Calu3 (cell line): ENCODE data around the gene CLEC4E. TPM values are rescaled to one million over a fixed set of nuclear protein-coding genes. Genes with fewer than 3 reads are reported as not detected.
"Not testable (repeated sequence)": the region's sequence is repeated elsewhere in the genome, so short reads cannot be mapped to it uniquely, and the experiment has no call there.

Source experiments
- Bru-seq: library from RNA; stranded (reverse); fragments of 400-500 nt; gene quantifications from one replicate; lab custom pipeline; 2021; lab: Mats Ljungman, UMichigan
- BruChase-seq, 2 experiments: library from RNA; stranded (reverse); fragments of 400-500 nt; gene quantifications; one replicate each; lab custom pipeline; 2021; lab: Mats Ljungman, UMichigan
- BruUV-seq: library from RNA; stranded (reverse); fragments of 400-500 nt; replicated peaks from 2 replicates; lab custom pipeline; 2021; lab: Mats Ljungman, UMichigan
- CTCF ChIA-PET: fragments of 300-600 bp; sonication (Branson Sonifier 250); formaldehyde crosslinking; loops from one replicate; lab custom pipeline; 2022; ENCODE audit warnings: antibody characterized with exemption; lab: Charles Lee
- DNase-seq: peaks from one replicate; pipeline ENCODE4 v3.0.0; 2022
- H3K27ac Mint-ChIP-seq: one replicate; pipeline ENCODE4 v1.8.0; 2022; ENCODE audit warnings: mixed read lengths; ENCODE audit not compliant: unreplicated experiment
- H3K27me3 Mint-ChIP-seq: one replicate; pipeline ENCODE4 v1.8.0; 2022; ENCODE audit warnings: mixed read lengths; ENCODE audit not compliant: unreplicated experiment
- H3K36me3 Mint-ChIP-seq: one replicate; pipeline ENCODE4 v1.8.0; 2022; ENCODE audit warnings: mild to moderate bottlenecking, moderate library complexity, mixed read lengths; ENCODE audit not compliant: insufficient read depth, unreplicated experiment
- H3K4me1 Mint-ChIP-seq: one replicate; pipeline ENCODE4 v1.8.0; 2022; ENCODE audit warnings: mild to moderate bottlenecking, low read depth, mixed read lengths; ENCODE audit not compliant: unreplicated experiment
- H3K4me3 Mint-ChIP-seq: one replicate; pipeline ENCODE4 v1.8.0; 2022; ENCODE audit warnings: mild to moderate bottlenecking, low read depth, moderate library complexity, mixed read lengths; ENCODE audit not compliant: unreplicated experiment
- H3K9me3 Mint-ChIP-seq: one replicate; pipeline ENCODE4 v1.8.0; 2022; ENCODE audit warnings: low read depth, mixed read lengths; ENCODE audit not compliant: unreplicated experiment
- CTCF ChIP-seq: fragments of 200-600 bp; IDR thresholded peaks from one replicate; pipeline ENCODE4 v1.8.0; 2022; ENCODE audit warnings: antibody characterized with exemption; ENCODE audit not compliant: unreplicated experiment
- intact Hi-C: fragments of 100-400 bp; cut with micrococcal nuclease; formaldehyde crosslinking; loops from one replicate; pipeline ENCODE4 v1.10.0; 2022; ENCODE audit not compliant: unreplicated experiment
- long read RNA-seq: library from polyadenylated mRNA; stranded (forward); transcript quantifications from one replicate; pipeline ENCODE4 v2.0.0, GENCODE V29; 2022
- total RNA-seq: library from RNA; stranded (reverse); gene quantifications from 2 replicates; pipeline ENCODE4 v1.2.3, GENCODE V29; 2022

Gene CLEC4E, protein sequence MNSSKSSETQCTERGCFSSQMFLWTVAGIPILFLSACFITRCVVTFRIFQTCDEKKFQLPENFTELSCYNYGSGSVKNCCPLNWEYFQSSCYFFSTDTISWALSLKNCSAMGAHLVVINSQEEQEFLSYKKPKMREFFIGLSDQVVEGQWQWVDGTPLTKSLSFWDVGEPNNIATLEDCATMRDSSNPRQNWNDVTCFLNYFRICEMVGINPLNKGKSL
- total RNA-seq (not detected in 2 replicates), Bru-seq, nascent RNA (percentile 8 among the genes with signal in this experiment), BruChase-seq, experiment 1, labeled RNA remaining after a 6-hour chase (percentile 8 among the genes with signal in this experiment), BruChase-seq, experiment 2, labeled RNA remaining after a 2-hour chase (not detected)
- long read RNA-seq: 0 reads

GRCh38 chr12:8540831-8541230, at the start of gene CLEC4E:
Gene CLEC4E, minus strand, starts transcription at chr12:8540905. Its CDS starts 108 bp downstream, at chr12:8540797.
- not testable (repeated sequence) for H3K9me3 Mint-ChIP-seq, H3K4me3 Mint-ChIP-seq, DNase-seq, H3K4me1 Mint-ChIP-seq, BruUV-seq, H3K36me3 Mint-ChIP-seq, H3K27ac Mint-ChIP-seq
- CTCF ChIA-PET: interaction anchor here (0.7 to 1.1 kb wide), 4 partner anchors 13 to 68 kb away, joined by 3 to 6 read pairs (median 3); no protein-coding TSS in a partner anchor
- peaks cover 16% of the 10 kb centered on the region for H3K27me3 Mint-ChIP-seq
- intact Hi-C loops: loop anchor here (5.0 to 10.0 kb wide), 2 partner anchors 354 to 506 kb away; no protein-coding TSS in a partner anchor

DNA sequence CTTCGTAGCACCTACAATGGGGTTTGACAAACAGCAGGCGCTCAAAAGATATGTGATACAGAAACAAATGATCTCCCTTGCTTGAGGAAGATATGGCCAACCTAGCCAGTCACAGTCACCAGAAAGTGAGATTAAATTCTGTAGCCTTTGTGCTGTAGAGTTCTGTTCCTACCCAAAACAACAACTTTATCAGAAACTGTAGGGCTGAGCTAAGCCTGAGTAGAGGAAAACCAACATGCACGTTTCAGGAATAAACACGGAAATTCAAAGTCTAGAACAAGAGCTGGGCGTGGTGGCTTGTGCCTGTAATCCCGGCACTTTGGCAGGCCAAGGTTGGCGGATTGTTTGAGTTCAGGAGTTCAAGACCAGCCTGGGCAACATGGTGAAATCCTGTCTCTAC, 49.0 kb upstream of the CLEC4E start:
- no peak overlapping the region for H3K27ac Mint-ChIP-seq
- CTCF ChIA-PET: interaction anchor here (1.1 to 1.3 kb wide), 2 partner anchors 12 to 21 kb away, joined by 3 to 8 read pairs; no protein-coding TSS in a partner anchor
- no TSS peak for BruUV-seq

GRCh38 chr12:8584478-8584877, 43.8 kb upstream of the CLEC4E start:
- H3K4me3 Mint-ChIP-seq, BruUV-seq, intact Hi-C loops, DNase-seq, H3K27me3 Mint-ChIP-seq, H3K36me3 Mint-ChIP-seq, H3K4me1 Mint-ChIP-seq, H3K9me3 Mint-ChIP-seq, CTCF ChIA-PET, H3K27ac Mint-ChIP-seq: not testable (repeated sequence)

More for the DNA sequence above, 49.0 kb upstream of the CLEC4E start:
- no peaks in the 10 kb centered on the region for H3K4me1 Mint-ChIP-seq
- H3K36me3 Mint-ChIP-seq: no peaks in the 10 kb centered on the region
- no peaks in the 10 kb centered on the region for H3K9me3 Mint-ChIP-seq
- H3K27me3 Mint-ChIP-seq: no peaks in the 10 kb centered on the region
- H3K4me3 Mint-ChIP-seq: no peak overlapping the region
- TF ChIP-seq CTCF: no peak
- no peak for DNase-seq
- intact Hi-C loops: no loop called here

DNA sequence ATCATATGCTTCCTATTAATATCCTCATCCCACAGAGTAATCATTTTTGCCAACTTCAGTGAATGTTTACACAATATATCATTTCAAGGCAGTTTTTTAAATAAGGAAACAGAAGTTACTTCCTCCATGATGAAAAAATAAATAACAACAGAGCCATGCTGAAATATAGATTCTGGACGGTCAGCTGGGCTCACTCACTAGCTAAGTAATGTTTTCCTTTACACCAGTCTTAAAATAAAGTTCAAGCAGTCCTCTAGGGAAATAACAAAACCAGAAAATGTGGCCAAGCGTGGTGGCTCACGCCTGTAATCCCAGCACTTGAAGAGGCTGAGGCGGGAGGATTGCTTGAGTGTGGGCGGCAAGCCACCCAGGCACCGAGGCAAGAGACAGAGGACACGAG, 43.3 kb upstream of the CLEC4E start:
- Mint-ChIP-seq H3K27ac (no peak overlapping the region), H3K36me3 (no peaks in the 10 kb centered on the region), H3K27me3 (no peaks in the 10 kb centered on the region), H3K9me3 (no peaks in the 10 kb centered on the region), H3K4me1 (no peaks in the 10 kb centered on the region), H3K4me3 (no peak overlapping the region)
- DNase-seq: no peak
- CTCF ChIA-PET: no interaction called here
- no peak for TF ChIP-seq CTCF
- no TSS peak for BruUV-seq
- intact Hi-C loops: no loop called here

GRCh38 chr12:8581098-8581784, 40.5 kb upstream of the CLEC4E start:
- intact Hi-C loops: no loop called here
- no peaks in the 10 kb centered on the region for H3K36me3 Mint-ChIP-seq
- TF ChIP-seq CTCF: no peak
- no peaks in the 10 kb centered on the region for H3K9me3 Mint-ChIP-seq
- no peak overlapping the region for H3K27ac Mint-ChIP-seq
- H3K27me3 Mint-ChIP-seq: no peaks in the 10 kb centered on the region
- no peak overlapping the region for H3K4me3 Mint-ChIP-seq
- no peak for DNase-seq
- CTCF ChIA-PET: interaction anchor here (0.6 to 1.3 kb wide), 3 partner anchors 25 to 40 kb away, joined by 3 to 4 read pairs (median 4); partner anchors contain the start of gene CLEC4E
- BruUV-seq: no TSS peak
- no peaks in the 10 kb centered on the region for H3K4me1 Mint-ChIP-seq
